ENCODE data around the gene EVX2. TPM values are rescaled to one million over a fixed set of nuclear protein-coding genes. Genes with fewer than 3 reads are reported as not detected.

Gene EVX2
- total RNA-seq, 4 donors from 2014 or later: not detected

GRCh38 chr2:176114930-176115625 lies 31.3 kb upstream of the EVX2 start:
- TF ChIP-seq POLR2AphosphoS5 (IDR thresholded peaks at IDR 0.05): no peak
- no peak for TF ChIP-seq POLR2A (IDR thresholded peaks at IDR 0.05)
- TF ChIP-seq CTCF (IDR thresholded peaks at IDR 0.05): no peak
- no peak for TF ChIP-seq EP300 (IDR thresholded peaks at IDR 0.05)
- no peak for DNase-seq (ENCODE audit: low spot score in 2 of 2)
- Histone ChIP-seq H3K4me1 (peaks cover 19% of the 10 kb centered on the region), H3K4me3 (no peak overlapping the region), H3K27me3 (peaks cover 100% of the 10 kb centered on the region), H3K9me3 (no peaks in the 10 kb centered on the region), H3K27ac (no peak overlapping the region), H3K36me3 (no peaks in the 10 kb centered on the region)
- 56% methylated on average over 15 of the region's 16 CpGs for WGBS

DNA sequence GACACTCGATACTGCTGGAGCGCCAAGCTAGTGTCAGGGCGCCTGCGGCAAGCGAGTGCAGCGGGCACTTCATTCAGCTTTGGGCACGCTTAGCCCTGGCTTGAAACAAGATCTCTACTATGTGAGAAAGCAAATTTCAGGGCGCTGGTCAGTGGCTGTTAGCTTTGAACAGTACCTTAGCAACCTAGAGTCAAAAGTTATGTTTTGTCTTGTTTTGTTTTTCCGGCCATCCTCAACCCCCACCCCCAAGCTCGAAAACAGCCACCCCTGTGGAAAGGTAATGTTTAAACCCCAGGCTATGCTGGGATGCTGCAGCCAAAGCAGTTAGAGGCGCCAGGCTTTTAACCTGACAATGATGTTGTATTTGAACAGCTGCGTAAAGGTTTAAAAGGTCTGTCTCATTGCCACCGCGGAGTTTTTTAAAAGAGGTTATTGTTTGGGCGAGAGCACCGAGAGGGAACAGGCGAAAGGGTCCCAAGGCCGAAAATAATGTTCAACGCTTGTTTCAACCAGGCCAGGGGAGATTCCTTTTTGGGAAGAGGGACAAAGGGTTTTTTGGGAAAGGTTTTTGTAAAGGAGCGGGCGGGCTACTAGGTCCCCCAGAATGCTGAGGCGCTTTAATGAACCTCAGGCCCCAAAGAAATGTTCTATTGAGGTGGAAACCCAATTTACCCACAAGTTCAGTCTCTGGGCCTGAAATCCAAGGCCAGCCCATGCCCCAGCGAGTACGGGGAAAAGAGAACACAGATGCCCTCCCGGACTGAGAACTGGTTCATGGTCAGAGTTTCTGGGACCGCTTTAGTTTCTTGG lies 30.6 kb upstream of the EVX2 start:
- WGBS: 42% methylated on average over 24 of the region's 26 CpGs
- peaks cover 19% of the 10 kb centered on the region for H3K4me1 ChIP-seq
- peaks cover 100% of the 10 kb centered on the region for H3K27me3 ChIP-seq
- no peak overlapping the region for H3K4me3 ChIP-seq
- H3K27ac ChIP-seq: no peak overlapping the region
- TF ChIP-seq POLR2AphosphoS5 (IDR thresholded peaks at IDR 0.05) (no peak), CTCF (IDR thresholded peaks at IDR 0.05) (no peak), EP300 (IDR thresholded peaks at IDR 0.05) (no peak), POLR2A (IDR thresholded peaks at IDR 0.05) (no peak)
- no peaks in the 10 kb centered on the region for H3K9me3 ChIP-seq
- H3K36me3 ChIP-seq: no peaks in the 10 kb centered on the region
- no peak for DNase-seq (ENCODE audit: low spot score in 2 of 2)

GRCh38 chr2:176112375-176113302 lies 28.9 kb upstream of the EVX2 start:
- TF ChIP-seq POLR2AphosphoS5 (IDR thresholded peaks at IDR 0.05) (no peak), CTCF (IDR thresholded peaks at IDR 0.05) (no peak), POLR2A (IDR thresholded peaks at IDR 0.05) (no peak), EP300 (IDR thresholded peaks at IDR 0.05) (no peak)
- Histone ChIP-seq H3K4me1 (peaks cover 29% of the 10 kb centered on the region), H3K36me3 (no peaks in the 10 kb centered on the region), H3K27ac (no peak overlapping the region), H3K9me3 (no peaks in the 10 kb centered on the region), H3K4me3 (no peak overlapping the region), H3K27me3 (peaks cover 100% of the 10 kb centered on the region)
- no peak for DNase-seq (ENCODE audit: low spot score in 2 of 2)
- 28% methylated on average over 25 of the region's 40 CpGs for WGBS

DNA sequence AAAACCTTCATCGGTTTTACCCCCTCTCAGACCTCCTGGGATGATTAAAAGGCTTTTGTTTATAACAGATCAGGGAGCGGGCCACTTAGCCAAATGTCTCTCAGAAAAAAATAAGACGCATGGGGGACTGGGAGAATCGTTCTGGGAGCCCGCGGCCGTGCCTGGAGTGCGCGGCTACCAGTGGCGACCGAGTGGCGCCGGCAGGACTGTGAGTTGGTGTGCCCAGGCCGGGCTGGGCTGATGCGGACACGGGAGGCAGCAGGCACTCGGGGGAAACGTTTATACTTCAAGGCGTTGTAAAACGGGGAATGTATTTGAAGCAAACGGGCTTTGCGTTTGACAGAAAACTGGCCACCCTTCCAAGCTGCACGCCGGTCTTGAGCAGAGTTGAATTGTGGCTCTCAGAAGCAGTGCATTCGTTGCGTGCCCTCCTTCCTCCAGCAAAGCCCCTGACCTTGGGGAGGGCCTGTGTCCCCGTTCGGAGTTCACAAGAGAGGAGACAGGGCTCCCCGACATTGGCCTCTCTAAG lies 28.1 kb upstream of the EVX2 start:
- Histone ChIP-seq H3K4me3 (no peak overlapping the region), H3K4me1 (peaks cover 30% of the 10 kb centered on the region), H3K27ac (no peak overlapping the region), H3K9me3 (no peaks in the 10 kb centered on the region), H3K27me3 (peaks cover 99% of the 10 kb centered on the region), H3K36me3 (no peaks in the 10 kb centered on the region)
- 24% methylated on average over 27 of the region's 29 CpGs for WGBS
- TF ChIP-seq POLR2AphosphoS5 (IDR thresholded peaks at IDR 0.05): no peak
- TF ChIP-seq POLR2A (IDR thresholded peaks at IDR 0.05): no peak
- TF ChIP-seq EP300 (IDR thresholded peaks at IDR 0.05): no peak
- TF ChIP-seq CTCF (IDR thresholded peaks at IDR 0.05): no peak
- no peak for DNase-seq (ENCODE audit: low spot score in 2 of 2)

Data from suprapubic skin (tissue), 4 donors.